Muscle of arm (tissue), 12 donors: ENCODE data around the gene LRMDA. TPM values are rescaled to one million over a fixed set of nuclear protein-coding genes. Genes with fewer than 3 reads are reported as not detected.

Experiments used
- DNase-seq: peaks from one replicate; pipeline ENCODE4 v3.0.0-alpha.2; 2013
- polyA plus RNA-seq, 12 donors: library from polyadenylated mRNA; unstranded; fragments of 120-200 nt; gene quantifications; one replicate each; pipeline ENCODE4 v1.2.1, GENCODE V29; 2013; ENCODE audit not compliant: insufficient read length in 12 of 12

Gene LRMDA
- polyA plus RNA-seq, 12 donors = 3.5 to 6.7 (median 5.2) TPM; not detected in 2

DNA sequence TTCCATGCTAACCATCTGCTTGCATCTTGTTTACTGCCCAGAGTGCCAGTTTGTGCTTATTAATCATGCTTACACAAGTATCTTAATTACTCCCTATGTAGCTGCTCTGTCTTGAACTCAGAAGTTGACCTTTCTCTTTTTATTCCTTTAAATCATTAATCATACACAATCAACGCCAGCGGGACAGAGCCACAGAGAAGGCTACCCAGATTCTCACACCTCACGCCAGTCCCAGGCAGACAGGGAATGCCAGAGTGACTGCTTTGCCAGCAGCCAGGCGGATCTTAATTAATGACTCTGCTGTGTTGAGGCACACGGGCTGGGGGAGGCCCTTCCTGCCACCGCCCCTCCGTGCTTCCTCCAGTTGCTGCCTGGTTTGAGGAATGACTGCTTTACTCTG, 229.4 kb downstream of the LRMDA start:
- DNase-seq = no peak

DNA sequence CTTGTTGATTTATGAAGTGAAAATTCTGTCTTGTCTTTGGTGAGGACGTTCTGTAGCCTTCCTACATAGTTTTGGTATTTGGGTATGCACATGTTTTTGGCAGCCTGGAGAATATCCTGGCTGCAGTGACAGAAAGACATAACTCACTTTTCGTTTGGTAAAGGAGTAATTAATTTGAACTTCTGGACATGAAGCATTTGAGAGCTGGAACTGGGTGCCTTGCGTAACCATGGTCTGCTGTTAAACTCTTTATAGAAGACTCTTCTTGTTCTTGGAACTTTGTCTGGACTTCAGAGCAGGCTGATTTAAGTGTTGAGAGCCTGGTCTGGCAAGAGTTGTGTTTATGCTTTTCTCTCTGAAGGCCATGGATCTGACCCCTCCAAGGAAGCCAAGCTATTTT, 231.3 kb downstream of the LRMDA start:
- DNase-seq = no peak

DNA sequence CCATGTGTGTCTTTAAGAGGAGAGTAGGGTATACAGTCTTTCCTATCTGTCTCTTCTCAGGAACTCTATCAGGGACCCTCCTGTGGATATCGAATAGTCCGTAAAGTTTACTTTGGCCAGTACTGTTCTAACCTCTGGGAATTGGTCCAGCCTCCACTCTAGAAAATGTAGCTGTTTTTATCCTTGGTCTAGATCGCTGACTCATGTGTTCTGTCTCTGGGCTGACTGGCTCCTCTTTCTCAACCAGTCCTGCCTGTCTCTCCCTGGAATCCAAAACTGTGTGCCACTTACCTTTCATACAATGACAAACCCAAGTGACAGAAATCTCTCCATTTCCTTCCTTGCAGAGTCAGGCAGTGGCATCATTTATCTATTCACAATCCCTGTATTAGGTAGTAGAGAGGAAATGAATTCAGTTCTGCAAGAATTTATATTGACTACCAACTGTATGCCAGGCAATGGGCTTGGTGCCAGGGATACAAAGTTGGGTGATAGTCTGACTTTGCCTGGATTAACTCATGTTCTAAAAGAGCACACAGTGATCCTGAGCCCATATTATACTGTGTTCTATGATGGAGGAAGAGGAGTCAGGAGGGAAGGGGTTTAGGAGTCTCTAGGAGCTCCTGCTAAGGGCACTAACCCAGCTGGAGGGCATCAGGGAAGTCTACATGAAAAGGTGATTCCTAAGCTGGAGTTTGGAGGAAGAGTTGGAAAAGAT, 232.7 kb downstream of the LRMDA start:
- DNase-seq = no peak

- no peak for DNase-seq
Observed at GRCh38 chr10:75664968-75665367, 233.5 kb downstream of the LRMDA start.

DNA sequence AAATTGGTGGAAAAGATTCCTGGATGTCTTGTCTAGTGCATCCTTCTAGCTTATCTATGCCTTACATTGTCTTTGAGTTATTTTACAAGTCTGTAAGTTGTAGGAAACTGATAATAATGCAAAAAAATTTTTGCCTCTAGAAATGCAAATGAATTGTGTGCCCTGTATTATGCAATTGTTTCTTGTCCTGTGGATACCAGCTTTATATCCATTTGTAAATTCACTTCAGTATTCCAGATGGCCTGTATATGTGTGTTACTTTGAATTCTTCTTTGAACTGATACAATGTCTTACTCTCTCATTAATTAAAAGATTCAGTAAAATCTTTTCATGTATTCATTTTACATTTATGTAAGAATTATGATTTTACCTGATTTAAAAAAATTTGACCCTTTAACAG, 234.3 kb downstream of the LRMDA start:
- DNase-seq = no peak

GRCh38 chr10:75672111-75672671, 240.8 kb downstream of the LRMDA start:
- no peak for DNase-seq

DNA sequence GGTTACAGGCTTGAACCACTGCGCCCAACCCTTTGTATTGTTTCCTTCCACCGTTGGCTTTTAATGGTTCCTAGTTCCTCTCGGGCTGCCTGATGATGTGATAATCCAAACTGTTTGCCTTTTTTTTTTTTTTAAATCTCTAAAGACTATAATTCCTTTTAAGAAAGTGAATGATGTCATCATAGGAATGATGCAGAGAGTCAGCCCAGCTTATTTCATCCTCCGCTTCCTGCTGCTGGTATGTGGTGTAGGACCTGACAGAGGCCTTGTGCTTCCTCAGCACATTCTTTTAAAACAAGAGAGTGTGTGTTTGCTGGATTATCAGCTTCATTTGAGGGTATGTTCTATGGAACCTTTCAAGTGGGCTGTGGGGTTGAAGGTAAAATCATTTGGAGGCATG, 241.4 kb downstream of the LRMDA start:
- no peak for DNase-seq

DNA sequence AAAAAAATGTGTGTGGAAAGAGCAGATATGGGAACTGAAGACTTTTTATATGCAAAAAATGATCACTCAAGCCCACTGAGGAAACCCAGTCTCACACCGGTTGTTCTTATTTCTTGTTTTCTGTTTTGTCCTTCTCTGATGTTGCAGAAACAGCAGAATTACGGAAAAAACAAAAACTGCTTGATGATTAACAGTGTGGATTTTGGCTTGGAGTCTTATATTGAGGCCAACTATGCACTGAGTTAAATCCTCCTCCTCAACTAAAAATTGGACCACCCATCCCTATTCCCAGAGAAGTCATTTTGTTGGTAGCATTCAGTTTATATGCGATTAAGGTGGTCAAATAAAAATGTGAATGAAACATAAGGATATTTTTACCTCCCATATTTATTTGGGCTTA, 246.1 kb downstream of the LRMDA start:
- no peak for DNase-seq

GRCh38 chr10:75678527-75678926, 247.1 kb downstream of the LRMDA start:
- DNase-seq = no peak

GRCh38 chr10:75679536-75679935, 248.1 kb downstream of the LRMDA start:
- DNase-seq = no peak

- DNase-seq = no peak
Observed at GRCh38 chr10:75681334-75681733, 249.9 kb downstream of the LRMDA start.

DNA sequence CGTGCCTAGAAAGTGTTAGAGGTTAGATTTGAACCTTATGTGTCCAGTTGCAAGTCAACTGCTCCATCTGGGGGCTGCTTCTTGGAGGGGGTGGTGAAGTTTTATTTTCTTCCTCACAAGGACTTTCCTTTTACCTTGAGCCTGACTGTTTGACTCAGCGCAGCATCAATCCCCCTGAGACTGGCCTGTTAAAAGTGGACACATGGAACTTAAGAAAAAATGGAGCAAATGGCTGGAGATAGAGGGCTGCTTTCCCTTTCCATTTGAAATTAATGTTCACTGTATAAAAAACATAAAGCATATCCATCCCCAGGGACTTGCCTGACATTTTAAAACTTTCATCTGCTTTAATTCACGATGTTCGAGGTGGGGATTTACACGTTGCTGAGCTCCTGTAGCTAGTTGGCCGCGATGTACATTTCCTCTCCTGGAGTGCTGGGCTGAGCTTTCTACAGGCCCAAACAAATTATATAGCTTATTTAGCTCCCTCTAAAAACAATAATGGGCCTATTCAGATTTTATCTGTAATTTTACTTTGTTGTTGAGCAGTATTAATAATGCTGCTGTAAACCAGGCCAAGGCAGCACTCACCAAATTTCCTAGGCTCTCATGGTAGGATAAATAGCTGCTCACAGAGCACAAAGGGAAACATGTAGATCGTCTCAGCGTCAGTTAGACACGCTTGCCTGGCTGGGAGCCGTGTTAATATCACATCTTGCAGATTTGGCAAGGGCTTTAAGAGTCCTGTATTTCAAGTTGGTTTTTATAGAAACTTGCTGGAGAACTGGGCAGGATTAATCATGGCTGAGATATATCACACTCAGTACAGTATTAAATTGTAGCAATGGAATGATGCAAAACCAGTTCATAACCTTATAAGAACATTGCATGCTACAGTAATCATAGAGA, 251.5 kb downstream of the LRMDA start:
- DNase-seq = peak; percentile 12

DNA sequence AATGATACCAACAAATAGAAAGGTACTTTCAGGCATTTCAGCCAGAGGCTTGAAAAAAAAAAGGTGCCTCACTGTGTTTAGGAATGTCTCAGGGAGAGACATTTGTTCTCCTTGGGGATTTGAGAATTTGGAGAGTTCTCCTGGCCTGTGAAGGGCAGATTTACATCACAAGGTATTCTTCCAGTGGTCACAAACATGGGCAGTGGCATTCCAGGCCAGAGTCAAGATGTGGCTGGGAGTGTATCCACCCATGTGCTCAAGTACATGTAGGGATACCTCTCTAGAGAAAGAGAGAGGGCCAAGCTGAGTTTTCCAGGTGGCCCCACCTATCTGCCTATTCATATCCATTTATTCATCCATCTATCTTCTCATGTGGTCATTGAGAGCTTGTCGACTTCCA, 253.8 kb downstream of the LRMDA start:
- DNase-seq = no peak

- no peak for DNase-seq
Observed at GRCh38 chr10:75688506-75689300, 257.3 kb downstream of the LRMDA start.

GRCh38 chr10:75693489-75693888, 262.1 kb downstream of the LRMDA start:
- DNase-seq = no peak

GRCh38 chr10:75694269-75694668, 262.8 kb downstream of the LRMDA start:
- DNase-seq = no peak

- DNase-seq = no peak
Observed at GRCh38 chr10:75694790-75695189, 263.4 kb downstream of the LRMDA start.

DNA sequence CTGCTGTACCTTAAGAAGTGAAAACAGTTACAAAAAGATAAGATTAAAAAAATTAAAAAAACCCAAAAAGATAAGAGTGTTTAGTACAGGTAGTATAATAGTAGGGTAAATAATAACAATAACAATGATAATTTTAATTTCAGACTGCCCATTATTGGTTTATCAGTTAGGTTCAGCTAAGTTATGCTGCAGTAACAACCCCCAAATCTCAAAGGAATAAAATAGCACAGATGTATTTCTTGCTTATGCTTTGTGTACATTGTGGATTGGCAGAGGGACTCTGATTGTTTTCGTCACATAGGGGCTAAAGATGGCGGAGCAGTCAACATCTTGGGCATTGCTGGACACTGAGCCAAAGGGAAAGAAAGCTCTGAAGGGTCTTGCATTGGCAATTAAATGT, 264.6 kb downstream of the LRMDA start:
- no peak for DNase-seq

- no peak for DNase-seq
Observed at GRCh38 chr10:75696536-75696935, 265.1 kb downstream of the LRMDA start.

GRCh38 chr10:75703191-75703854, 271.9 kb downstream of the LRMDA start:
- no peak for DNase-seq

DNA sequence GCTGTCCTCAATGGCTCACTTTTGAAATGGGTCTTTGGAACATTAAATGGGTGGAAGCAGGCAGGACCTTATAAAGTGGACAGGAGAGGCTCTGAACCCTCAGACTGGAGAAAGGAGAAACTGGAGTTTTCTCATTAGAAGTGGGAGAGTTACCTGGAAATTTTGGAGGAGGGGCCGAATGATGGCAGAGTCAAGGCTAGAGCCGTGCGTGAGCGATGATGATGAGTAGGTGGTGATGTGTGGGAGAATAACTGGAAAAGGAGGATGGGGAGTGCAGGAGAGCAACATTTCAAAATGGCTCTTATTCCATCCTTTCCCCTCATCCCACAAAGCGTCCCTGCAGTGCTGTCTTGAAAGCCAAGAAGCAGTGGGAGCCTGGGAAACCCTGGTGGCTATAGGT, 274.0 kb downstream of the LRMDA start:
- no peak for DNase-seq
